Measurements from ENCODE around the gene BTNL3.
A peak's percentile ranks its signal among the peaks of the same experiment; 100 is the strongest.

- TF ChIP-seq, protein P1, sequence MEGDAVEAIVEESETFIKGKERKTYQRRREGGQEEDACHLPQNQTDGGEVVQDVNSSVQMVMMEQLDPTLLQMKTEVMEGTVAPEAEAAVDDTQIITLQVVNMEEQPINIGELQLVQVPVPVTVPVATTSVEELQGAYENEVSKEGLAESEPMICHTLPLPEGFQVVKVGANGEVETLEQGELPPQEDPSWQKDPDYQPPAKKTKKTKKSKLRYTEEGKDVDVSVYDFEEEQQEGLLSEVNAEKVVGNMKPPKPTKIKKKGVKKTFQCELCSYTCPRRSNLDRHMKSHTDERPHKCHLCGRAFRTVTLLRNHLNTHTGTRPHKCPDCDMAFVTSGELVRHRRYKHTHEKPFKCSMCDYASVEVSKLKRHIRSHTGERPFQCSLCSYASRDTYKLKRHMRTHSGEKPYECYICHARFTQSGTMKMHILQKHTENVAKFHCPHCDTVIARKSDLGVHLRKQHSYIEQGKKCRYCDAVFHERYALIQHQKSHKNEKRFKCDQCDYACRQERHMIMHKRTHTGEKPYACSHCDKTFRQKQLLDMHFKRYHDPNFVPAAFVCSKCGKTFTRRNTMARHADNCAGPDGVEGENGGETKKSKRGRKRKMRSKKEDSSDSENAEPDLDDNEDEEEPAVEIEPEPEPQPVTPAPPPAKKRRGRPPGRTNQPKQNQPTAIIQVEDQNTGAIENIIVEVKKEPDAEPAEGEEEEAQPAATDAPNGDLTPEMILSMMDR (conservative IDR thresholded peaks at IDR 0.05; ENCODE audit: low read depth in 2 of 2) = no peak
- TF ChIP-seq EZH2 (IDR thresholded peaks at IDR 0.05; ENCODE audit: low read depth, unreplicated experiment) = peak; percentile 1
- no peak for TF ChIP-seq ZNF114 (CRISPR knock-in tag; IDR thresholded peaks at IDR 0.05)
- TF ChIP-seq POLR2AphosphoS5 (IDR thresholded peaks at IDR 0.05; ENCODE audit: low read depth) = no peak
- no peak for TF ChIP-seq CREB1 (CRISPR knock-in tag; IDR thresholded peaks at IDR 0.05; ENCODE audit: low read depth)
Observed at GRCh38 chr5:181052672-181053487, 64.2 kb downstream of the BTNL3 start.

All from GM23338 (cell line).